Measurements from ENCODE around the gene KRT2. TPM values are rescaled to one million over a fixed set of nuclear protein-coding genes. Genes with fewer than 3 reads are reported as not detected.

KRT2 gene
- total and polyA plus RNA-seq, 2 donors (not counting 1 experiment from before 2014, with no cell fraction given), result 0.04 TPM; not detected in 1

- Histone ChIP-seq H3K4me1 (ENCODE audit: control insufficient read depth in 2 of 2, insufficient read depth in 2 of 2, low read length in 2 of 2) (no peaks in the 10 kb centered on the region), H3K4me3 (ENCODE audit: control extremely low read depth in 1 of 5, extremely low read depth in 1 of 5, insufficient read depth in 1 of 5, low read depth in 2 of 5, low read length in 4 of 5) (no peak overlapping the region), H3K79me2 (ENCODE audit: control insufficient read depth, insufficient read depth, low read length) (no peaks in the 10 kb centered on the region), H3K9ac (ENCODE audit: low read length) (no peak overlapping the region), H3K4me2 (replicated peaks; ENCODE audit: low read depth, low read length, poor library complexity, severe bottlenecking) (no peak overlapping the region), H4K20me1 (ENCODE audit: control insufficient read depth, insufficient read depth, low read length, poor library complexity, severe bottlenecking) (no peaks in the 10 kb centered on the region), H3K9me3 (ENCODE audit: control extremely low read depth in 1 of 3, control insufficient read depth in 2 of 3, insufficient read depth in 1 of 3, low read length in 2 of 3) (peaks cover 0 to 2% (median 0%) of the 10 kb centered on the region in 3 donors), H3K27ac (ENCODE audit: low read length in 2 of 2) (no peak overlapping the region), H2AFZ (ENCODE audit: insufficient read depth, low read depth, low read length, poor library complexity, severe bottlenecking) (no peak overlapping the region), H3K27me3 (replicated peaks in 1 of 4; ENCODE audit: control extremely low read depth in 1 of 4, control insufficient read depth in 3 of 4, insufficient read depth in 4 of 4, low read length in 3 of 4) (peaks cover 0 to 3% (median under 1%) of the 10 kb centered on the region in 4 experiments), H3K36me3 (replicated peaks in 1 of 2; ENCODE audit: control extremely low read depth in 1 of 2, control insufficient read depth in 1 of 2, extremely low read depth in 1 of 2, insufficient read depth in 2 of 2, low read length in 1 of 2) (no peaks in the 10 kb centered on the region)
- ChIA-PET CTCF (no interaction called here), POLR2A (no interaction called here)
- no peaks in the 10 kb centered on the region for H3K9me3 Mint-ChIP-seq (ENCODE audit: insufficient read depth)
- no peak overlapping the region for H3K27ac Mint-ChIP-seq
- WGBS (ENCODE audit: insufficient coverage), result 10% methylated on average over 2 of the region's 6 CpGs
- H3K4me3 Mint-ChIP-seq, result no peak overlapping the region
- TF ChIP-seq CTCF (IDR thresholded peaks at IDR 0.05), result no peak
- no peak for TF ChIP-seq EZH2 (IDR thresholded peaks at IDR 0.05; ENCODE audit: borderline replicate concordance, insufficient read depth, low read depth, low read length, poor library complexity, severe bottlenecking)
- H3K27me3 Mint-ChIP-seq, result peaks cover 43% of the 10 kb centered on the region
- intact Hi-C loops (cut with micrococcal nuclease), result no loop called here
- no peaks in the 10 kb centered on the region for H3K4me1 Mint-ChIP-seq
- ATAC-seq (ENCODE audit: low read depth) (no peak), DNase-seq (no peak)
Observed at GRCh38 chr12:52615208-52615868, 36.7 kb downstream of the KRT2 start.

- ChIA-PET CTCF (no interaction called here), POLR2A (no interaction called here)
- no peaks in the 10 kb centered on the region for H3K4me1 Mint-ChIP-seq
- Histone ChIP-seq H3K27me3 (replicated peaks in 1 of 4; ENCODE audit: control extremely low read depth in 1 of 4, control insufficient read depth in 3 of 4, insufficient read depth in 4 of 4, low read length in 3 of 4) (peaks cover 0 to 3% (median under 1%) of the 10 kb centered on the region in 4 experiments), H3K9me3 (ENCODE audit: control extremely low read depth in 1 of 3, control insufficient read depth in 2 of 3, insufficient read depth in 1 of 3, low read length in 2 of 3) (peaks cover 0 to 2% (median 0%) of the 10 kb centered on the region in 3 donors), H4K20me1 (ENCODE audit: control insufficient read depth, insufficient read depth, low read length, poor library complexity, severe bottlenecking) (no peaks in the 10 kb centered on the region), H2AFZ (ENCODE audit: insufficient read depth, low read depth, low read length, poor library complexity, severe bottlenecking) (no peak overlapping the region), H3K4me3 (ENCODE audit: control extremely low read depth in 1 of 5, extremely low read depth in 1 of 5, insufficient read depth in 1 of 5, low read depth in 2 of 5, low read length in 4 of 5) (no peak overlapping the region), H3K4me2 (replicated peaks; ENCODE audit: low read depth, low read length, poor library complexity, severe bottlenecking) (no peak overlapping the region), H3K9ac (ENCODE audit: low read length) (no peak overlapping the region), H3K27ac (ENCODE audit: low read length in 2 of 2) (no peak overlapping the region), H3K36me3 (replicated peaks in 1 of 2; ENCODE audit: control extremely low read depth in 1 of 2, control insufficient read depth in 1 of 2, extremely low read depth in 1 of 2, insufficient read depth in 2 of 2, low read length in 1 of 2) (no peaks in the 10 kb centered on the region), H3K79me2 (ENCODE audit: control insufficient read depth, insufficient read depth, low read length) (no peaks in the 10 kb centered on the region), H3K4me1 (ENCODE audit: control insufficient read depth in 2 of 2, insufficient read depth in 2 of 2, low read length in 2 of 2) (no peaks in the 10 kb centered on the region)
- H3K4me3 Mint-ChIP-seq, result no peak overlapping the region
- intact Hi-C loops (cut with micrococcal nuclease), result no loop called here
- TF ChIP-seq CTCF (IDR thresholded peaks at IDR 0.05) (no peak), EZH2 (IDR thresholded peaks at IDR 0.05; ENCODE audit: borderline replicate concordance, insufficient read depth, low read depth, low read length, poor library complexity, severe bottlenecking) (no peak)
- 90% methylated on average over 10 of the region's 10 CpGs for WGBS (ENCODE audit: insufficient coverage)
- H3K27ac Mint-ChIP-seq, result no peak overlapping the region
- peaks cover 44% of the 10 kb centered on the region for H3K27me3 Mint-ChIP-seq
- ATAC-seq (ENCODE audit: low read depth) (no peak), DNase-seq (no peak)
- no peaks in the 10 kb centered on the region for H3K9me3 Mint-ChIP-seq (ENCODE audit: insufficient read depth)
Observed at GRCh38 chr12:52614381-52615207, 37.4 kb downstream of the KRT2 start.

Measured in B cell (primary cell).